ENCODE measurements around the gene CCNQ.
"Not testable (repeated sequence)": the region's sequence is repeated elsewhere in the genome, so short reads cannot be mapped to it uniquely, and the experiment has no call there.

The CCNQ gene

DNA sequence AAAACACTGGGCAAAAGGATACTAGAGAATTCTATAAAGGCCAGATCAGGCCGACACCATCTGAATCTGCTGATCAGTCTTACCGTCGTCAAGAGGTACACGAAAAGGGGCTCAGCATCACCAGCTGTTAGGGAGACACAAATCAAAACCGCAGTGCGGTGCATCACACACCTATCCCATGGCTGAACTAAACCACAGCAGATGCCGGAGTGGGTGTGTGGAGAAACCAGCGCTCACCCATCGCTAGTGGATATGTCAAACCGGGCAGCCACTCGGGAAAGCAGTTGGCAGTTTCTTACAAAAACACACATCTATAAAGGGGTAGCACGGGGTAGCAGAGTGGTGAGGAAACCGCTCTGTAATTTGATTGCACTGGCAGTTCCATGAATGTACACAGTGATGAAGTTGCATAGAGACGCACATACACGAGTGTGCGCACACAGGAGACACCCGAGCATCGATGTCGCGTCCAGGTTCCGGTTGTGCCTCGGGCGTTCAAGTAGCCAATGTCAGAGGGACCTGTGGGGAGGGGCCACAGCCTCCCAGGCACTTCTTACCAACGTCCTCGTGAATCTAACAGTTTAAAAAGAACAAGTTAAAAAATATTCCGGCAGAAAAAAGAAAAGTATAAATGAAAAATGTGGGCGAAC lies 23.1 kb upstream of the CCNQ start:
- DNase-seq: no peak

DNA sequence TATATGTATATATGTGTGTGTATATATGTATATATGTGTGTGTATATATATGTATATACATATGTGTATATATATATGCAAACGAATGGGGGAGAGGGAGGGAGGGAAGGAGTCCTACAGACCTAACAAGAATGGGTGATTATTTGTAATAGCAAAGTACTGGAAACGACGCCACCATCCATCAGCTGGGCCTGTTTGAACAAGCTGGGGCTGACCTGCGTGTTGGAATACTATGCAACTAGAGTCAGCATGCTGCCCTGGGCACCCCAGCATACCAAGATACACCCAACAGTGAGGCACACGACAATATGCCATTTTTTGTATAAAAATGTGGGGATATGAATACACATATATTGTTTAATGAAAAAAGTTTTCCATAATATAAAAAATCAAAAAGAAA lies 21.6 kb upstream of the CCNQ start:
- no peak for DNase-seq

DNA sequence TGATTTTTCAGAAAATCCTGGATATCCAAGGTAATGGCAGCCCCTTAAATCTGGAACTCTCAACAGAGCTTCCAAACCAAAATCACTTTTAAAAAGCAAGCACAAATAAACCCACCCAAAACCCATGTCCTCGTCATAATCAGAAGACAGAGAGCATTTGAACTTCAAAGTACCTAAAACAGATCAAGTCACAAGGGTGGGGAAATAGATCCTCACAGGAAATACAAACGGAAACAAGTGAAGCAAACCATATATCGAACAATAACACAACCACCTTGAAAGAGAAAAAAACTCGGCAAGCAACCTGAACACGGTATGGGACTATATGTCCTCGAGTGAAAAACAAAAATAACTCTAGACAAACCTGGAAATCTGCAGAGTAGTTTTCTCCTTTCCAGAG lies 15.9 kb upstream of the CCNQ start:
- DNase-seq: no peak

DNA sequence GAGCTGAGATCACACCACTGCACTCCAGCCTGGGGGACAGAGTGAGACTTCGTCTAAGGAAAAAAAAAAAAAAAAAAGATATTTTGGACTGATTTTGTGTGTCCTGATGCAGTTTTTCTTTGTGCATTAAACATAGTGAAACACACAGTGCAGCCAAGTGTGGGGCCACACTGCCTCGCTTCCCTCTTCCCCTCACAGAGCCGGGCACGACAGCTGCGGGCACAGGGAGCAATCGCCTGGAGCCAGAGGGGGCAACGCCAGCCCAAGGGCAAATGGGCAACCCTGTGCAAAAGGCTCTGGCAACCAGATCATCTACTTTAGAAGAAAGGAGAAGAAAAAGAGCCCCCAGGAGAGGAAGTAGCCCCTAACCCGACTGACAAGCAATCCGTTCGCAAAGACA lies 13.5 kb upstream of the CCNQ start:
- no peak for DNase-seq

DNA sequence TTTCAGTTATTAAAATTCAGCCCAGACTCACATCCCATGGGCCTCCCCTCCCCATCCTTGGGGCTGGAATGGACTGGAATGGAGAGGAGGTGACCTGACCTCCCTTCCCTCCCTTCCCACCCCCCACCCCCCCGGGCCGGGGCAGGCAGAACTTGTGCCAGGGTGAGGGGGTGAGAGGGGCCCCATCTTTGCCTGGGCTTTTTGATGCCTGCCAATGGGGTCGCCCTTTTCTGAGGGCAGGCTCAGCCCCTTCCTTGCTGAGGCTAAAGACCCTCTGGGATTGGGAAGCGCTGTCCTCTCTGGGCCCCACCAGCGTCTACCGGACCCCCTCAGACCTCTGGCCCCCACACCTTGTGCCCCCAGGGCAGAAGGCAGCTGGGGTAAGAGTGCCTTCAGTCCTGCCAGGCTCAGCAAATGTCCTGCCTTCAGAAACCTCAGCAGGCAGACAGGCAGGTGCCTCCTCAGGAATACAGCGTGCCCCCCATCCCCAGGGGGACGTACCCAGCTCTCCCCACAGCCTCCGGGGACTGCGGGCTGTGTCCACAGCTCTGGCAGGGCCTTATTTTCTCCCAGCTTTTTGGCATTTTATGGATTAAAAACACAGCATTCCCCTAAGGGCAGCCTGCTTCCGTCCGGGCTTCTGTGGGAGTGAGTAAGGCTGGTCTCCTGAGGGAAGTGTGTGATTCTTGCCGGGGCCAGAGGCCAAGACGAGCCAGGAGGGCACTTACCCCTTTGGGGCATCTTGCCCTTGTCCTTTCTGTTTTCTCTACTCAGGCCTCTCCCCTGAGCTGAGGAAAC lies 12.6 kb upstream of the CCNQ start:
- DNase-seq: no peak

DNA sequence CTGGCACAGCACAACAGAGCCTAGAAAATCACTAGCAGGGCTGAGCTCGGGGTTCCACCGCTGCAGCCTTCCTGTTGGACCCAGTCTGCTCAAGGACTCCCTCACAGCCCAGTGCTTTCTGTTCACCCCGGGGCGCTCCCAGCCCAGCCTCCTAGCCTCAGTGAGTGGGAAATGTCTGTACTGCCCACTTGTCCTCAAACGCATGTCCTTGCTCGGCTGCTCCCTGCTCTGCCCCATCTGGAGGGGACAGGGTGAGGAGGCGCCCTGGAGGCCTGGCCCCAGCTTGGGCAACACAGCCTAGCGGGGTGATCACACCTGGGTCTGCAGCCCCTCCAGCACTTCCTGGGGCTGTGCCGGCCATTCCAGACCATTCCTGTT lies 11.9 kb upstream of the CCNQ start:
- DNase-seq: no peak

DNA sequence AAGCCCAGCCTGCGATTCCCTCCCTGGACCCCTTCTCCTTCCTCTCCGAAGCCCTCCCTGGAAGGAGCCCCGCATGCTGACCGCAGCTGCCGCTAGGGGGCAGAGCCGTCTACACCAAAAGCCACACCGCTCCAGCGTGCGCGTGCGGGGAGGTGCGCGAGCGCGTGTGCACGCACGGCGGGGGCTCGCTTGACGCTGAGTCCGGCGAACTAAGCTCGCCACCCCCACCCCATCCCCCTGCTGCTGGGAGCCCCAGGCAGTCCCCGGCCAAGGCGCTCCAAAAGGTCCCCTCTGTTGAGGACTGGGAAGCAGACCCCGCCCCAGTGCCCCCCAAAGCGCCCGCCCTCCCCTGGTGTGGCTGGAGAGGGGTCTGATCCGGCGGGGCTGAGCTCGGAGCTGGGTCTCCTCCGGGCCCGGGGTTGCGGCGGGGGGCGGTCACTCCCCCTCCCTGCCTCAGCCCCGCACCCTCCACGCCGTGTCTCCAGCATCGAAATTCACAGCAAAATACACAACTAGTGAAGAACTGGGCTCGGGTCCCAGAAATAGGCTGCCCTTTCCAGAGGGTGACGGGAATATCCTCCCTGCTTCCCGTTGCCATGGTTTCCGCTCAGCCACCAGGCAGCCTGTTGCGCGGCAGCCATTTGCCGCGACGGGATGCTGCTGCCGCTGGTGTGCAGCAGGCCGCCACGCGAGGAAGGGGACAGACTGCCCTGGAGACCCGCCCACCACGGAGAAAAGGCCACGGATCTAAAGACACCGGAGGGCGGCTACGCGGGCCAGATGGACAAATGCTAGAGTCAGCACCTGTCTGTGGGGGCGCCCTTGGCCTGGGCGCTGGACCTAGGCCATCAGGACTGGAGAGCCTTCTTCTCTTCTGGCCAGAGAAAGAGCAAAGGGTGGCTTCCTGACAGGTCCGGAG lies 11.2 kb upstream of the CCNQ start:
- DNase-seq: peak; percentile 17 to 72

DNA sequence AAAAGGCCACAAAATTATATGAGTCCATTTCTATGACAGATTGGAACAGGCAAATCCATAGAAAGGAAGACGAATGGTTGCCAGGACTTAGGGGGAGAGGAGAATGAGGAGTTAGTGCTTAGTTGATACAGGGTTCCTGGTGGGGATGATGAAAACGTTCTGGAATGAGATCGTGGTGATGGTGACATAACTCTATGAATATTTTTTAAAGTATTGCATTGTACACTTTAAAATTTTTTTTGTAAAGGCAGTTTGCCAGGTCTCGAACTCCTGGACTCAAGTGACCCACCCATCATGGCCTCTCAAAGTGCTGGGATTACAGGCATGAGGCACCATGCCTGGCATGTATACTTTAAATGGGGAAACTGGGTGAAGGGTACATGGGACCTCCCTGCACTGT lies 9.9 kb upstream of the CCNQ start:
- no peak for DNase-seq

DNA sequence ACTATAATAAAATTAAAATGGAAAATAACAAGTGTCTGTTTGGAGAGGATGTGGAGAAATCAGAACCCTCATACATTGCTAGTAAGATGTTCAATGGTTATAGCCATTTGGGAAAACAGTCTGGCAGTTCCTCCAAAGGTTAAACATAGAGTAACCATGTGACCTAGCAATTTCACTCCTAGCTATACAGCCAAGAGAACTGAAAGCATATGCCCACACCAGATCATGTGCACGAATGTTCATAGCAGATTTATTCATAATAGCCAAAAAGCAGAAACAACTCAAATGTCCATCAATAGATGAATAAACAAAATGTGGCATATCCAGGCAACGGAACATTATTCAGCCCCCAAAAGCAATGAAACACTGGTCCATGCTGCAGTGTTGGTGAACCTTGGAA lies 9.4 kb upstream of the CCNQ start:
- no peak for DNase-seq

DNA sequence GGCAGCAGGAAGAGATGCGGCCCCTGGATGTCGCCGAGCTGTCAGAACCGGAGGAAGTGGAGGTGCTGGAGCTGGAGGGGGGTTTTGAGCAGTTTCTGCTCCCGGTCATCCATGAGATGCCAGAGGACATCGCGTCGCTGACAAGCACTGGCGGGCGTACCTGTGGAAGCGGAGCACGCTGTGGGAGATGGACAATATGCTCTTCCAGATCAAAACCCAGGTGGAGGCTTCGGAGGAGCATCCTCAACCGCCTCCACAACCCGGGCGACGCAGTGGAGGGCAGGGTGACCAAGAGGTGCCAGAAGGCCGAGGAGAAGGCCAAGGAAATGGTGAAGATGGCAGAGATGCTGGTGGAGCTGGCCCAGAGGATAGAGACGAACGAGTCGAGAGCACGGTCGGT lies 7.6 kb upstream of the CCNQ start:
- DNase-seq: no peak

DNA sequence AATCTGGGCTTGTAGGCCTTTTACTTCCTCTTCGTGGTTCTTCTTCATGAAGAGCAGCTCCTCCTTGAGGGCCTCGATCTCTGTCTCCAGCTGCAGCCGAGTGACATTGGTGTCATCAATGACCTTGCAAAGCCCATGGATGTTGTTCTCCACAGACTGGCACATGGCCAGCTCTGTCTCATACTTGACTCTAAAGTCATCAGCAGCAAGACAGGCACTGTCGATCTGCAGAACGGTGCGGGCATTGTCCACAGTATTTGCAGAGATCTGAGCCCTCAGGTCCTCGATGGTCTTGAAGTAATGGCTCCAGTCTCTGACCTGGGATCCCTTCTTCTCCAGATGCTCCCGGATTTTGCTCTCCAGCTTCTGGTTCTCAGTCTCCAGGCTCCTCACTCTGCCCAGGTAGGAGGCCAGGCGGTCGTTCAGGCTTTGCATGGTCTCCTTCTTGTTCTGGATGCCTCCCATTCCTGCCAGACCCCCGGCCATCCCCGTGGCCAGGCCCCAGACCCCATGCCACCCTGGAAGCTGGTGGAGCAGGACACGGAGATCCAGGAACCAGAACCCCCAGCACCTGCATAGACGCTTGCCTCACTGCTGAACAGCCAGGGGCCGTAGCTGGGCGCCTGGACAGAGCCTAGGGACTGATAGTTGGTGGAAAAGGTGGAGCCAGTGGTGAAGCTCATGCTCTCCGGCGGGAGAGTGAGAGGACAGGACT lies 5.9 kb upstream of the CCNQ start:
- not testable (repeated sequence) for DNase-seq

DNA sequence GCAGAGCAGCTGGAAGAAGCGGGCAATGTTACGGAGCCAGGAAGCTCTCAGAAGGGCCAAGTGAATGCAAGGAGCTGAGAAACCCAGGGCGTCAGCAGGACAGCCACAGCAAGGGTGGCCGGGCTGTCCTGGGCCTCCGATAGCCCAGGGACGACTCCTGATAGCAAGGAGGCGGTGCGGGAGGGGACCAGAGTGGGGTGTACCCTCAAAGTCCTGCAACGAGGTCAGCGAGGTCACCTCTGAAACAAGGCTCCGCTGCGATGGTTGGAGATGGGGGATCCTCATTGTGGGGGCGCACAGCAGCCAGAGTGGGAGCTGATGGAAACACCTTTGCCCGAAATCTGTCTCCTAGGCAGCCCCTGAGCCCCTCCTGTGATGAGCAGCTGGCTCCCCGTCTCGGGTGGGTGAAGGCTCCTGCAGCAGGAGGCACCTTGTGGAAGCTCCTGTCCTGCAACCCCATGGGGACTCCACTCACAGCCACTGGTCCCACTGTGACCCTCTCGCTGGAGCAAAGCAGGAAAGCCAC lies 4.3 kb upstream of the CCNQ start:
- DNase-seq: no peak

DNA sequence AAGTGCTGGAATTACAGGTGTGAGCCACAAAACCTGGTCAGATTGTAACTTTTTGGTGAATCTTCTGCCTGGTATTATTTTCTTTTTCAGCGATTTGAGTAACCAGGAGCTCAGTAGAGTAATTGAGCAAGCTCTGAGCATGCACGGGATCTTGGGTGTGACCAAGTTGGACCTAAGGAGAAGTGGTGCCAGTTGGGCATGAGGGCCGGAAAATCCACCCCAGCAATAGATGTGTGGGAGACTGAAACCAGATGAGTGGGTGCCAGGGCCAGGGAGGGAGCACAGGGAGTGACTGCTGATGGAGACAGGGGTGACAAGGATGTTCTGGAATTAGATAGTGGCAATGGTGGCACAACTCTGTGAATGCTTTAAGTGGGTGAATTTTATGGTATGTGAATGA lies 3.7 kb upstream of the CCNQ start:
- DNase-seq: no peak

DNA sequence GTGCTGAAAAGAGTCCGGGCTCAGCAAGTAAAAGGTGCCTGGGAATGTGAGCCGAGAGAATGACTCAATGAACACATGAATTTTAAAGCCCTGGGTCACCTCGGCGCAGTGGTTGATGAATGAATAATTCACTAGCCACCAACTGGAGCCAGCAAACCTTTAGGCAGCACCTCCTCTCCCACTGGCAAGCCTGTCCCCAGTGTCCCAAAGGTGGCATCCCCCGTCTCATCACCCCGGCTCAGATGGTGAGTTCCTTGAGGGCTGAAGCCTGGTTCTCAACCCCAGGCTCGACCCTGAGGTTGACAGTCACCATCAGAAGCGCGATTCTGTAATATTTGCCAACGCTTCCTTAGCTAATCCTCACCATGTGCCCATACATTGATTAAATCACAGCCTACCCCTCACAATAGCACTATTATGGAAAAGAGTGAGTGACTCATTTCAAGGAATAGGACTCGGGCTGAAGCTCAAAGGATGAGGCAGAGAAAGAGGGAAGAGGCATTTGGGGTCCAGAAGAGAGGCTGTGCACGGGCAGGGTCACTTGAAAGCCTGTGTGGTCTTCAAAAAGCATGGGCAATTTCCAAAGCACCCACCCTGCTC lies 2.7 kb upstream of the CCNQ start:
- DNase-seq: no peak

DNA sequence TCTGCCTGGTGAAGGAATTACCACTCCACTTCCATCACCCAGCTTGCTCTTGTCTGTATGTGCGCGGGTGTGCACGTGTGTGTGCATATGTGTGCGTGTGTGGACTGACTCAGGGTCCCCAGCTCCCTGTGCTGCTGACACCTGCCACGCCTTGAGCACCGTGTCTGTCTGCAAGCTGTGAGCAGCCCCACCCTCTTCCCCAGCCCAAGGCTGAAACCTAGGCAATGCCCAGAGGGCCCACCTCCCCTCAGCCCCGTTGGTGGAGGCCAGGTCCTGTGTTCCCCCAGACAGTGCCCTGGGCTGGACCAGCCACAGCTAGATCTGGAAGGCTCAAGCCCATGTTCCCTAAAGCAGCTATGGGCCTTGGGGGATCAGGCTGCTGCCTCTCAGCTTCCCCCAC lies 2.0 kb upstream of the CCNQ start:
- no peak for DNase-seq

DNA sequence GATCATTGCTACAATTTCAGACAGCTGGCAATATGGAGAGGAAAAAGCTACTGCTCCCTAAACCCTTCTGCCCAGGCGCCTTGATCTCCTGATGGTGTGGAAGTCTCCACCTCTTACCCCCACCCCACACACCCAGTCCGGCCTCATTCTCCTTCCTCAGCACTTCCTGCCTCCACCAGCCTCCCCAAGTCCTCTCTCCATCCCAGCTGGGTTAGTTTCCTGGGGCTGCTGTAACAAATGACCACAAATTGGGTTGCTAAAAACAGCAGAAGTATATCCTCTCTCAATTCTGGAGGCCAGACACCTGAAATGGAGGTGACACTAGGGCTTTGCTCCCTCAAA lies 1.1 kb upstream of the CCNQ start:
- no peak for DNase-seq

DNA sequence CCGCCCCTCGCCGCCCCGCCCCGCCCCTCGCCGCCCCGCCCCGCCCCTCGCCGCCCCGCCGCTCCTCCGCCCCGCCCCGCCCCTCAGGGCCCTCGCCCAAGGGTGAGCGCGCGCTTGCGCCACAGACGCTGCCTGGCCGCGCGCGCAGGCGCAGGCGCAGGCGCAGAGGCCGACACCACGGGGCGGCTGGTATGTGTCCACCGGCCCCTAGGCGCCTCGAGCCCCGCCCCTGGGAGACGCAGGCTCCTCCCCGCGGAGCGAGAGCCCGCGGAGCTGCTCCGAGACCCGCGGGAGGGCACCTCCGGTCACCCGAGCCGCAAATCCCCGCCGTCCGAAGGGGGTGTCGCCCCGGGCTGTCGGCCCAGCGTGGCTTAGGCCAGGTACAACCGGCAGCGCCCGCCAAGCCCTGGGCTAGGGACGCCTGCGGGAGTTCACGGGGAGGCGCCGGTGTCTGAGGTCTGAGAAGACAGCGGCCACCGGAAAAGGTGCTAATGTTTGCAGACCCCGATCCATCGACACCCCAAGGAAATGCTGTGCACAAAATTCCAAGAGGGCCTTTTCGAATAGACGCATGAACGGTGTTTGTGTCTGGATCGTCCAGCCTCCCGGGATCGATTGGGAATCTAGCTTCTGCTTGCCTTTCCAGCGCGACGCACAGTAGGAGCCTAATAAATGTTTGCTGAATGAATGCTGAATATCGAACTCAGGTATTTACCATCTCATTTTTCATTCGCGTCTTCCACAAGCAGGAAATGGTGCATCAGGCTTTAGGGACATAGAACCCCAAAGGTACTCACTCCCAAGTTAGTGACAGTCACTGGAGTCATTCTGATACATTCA lies 473 bp upstream of the CCNQ start:
- DNase-seq: peak; percentile 87 to 91

DNA sequence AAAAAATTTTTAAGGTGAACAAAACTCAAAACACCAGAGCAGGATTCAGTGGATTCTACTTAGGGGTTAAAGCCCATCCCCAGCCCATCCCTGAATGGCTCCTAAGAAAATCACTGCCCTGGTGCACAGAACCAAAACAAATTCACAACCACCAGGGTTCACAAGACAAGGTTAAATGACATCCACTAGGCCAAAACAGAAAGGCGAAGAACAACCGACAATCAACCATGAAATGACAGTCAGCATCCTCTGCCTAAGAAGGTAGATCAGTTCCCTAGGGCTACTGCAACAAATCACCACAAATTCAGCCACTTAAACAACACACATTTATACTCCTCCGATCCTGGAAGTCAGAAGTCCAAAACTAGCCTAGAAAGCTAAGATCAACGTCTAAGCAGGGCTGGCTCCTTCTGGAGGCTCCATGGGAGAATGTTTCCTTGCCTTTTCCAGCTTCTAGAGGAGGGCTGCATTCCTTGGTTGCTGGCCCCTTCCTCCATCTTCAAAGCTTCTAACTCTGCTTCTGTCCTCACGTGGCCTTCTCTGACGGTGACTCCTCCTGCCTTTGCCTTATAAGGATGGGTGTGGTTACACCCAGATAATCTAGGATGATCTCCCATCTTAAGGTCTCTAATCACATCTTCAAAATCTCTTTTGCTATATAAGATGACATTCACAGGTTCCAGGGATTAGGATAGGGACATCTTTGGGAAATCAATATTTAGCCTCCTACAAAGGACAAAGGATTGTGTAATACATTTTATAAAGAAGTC lies 1.8 kb downstream of the CCNQ start:
- DNase-seq: no peak

DNA sequence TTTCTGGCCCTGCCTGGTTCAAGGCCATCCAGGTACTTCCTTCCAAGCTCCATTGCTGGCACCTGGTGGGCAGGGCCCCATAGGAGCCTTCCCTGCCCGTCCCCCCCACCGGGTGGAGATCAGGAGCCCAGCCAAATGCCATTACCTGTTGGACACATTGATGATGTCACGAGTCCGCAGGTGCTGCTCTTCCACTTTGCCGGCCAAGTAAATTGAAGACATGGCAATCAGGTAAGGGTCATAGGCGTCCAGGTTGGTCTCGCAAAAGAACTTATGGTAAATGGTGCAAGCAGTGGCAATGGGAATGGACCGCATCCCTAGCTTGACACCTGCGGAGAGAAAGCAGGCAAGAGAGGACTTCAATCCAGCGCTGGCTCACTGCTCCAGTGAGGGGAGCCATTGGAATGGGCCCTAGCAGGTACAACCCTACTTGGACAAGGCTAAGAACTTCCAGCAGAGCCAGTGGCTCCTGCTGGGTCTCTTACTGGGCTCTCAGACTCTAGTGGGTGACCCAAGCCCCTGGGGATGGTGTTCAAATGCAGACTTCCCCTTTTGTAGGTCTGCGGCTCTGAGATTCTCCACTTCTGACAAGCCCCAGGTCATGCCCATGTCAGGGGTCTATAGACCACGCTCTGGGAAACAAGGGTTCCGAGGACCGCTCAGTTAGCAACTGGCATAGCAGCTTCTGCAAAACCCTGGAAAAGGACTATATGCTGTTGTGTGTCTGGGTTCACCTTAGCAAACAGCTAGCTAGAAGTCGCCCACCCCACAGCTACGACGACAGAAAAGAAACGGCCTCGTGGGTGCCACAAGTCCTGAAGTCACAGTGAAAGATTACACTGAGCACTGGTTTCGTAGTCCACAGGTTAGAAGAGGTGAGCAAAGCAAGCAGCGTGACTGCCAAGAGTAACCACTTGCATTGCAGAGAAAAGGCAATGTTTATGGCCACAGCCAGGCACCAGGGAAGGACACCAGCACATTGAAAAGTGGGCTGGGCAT lies 2.8 kb downstream of the CCNQ start:
- no peak for DNase-seq

Data from NCI-H187 (cell line).